PC-9 (cell line): ENCODE results near the gene ACP1.

Source experiments
- CTCF ChIP-seq: fragments of 200-600 bp; sonication (generic); conservative IDR thresholded peaks from 2 replicates; pipeline ENCODE4 v1.6.1; 2017; ENCODE audit warnings: mixed run types, antibody characterized with exemption, mild to moderate bottlenecking, moderate library complexity
- EZH2 ChIP-seq: fragments of 200-600 bp; sonication (generic); IDR thresholded peaks from 2 replicates; pipeline ENCODE4 v1.8.0; 2017; ENCODE audit warnings: antibody characterized with exemption, low read depth

DNA sequence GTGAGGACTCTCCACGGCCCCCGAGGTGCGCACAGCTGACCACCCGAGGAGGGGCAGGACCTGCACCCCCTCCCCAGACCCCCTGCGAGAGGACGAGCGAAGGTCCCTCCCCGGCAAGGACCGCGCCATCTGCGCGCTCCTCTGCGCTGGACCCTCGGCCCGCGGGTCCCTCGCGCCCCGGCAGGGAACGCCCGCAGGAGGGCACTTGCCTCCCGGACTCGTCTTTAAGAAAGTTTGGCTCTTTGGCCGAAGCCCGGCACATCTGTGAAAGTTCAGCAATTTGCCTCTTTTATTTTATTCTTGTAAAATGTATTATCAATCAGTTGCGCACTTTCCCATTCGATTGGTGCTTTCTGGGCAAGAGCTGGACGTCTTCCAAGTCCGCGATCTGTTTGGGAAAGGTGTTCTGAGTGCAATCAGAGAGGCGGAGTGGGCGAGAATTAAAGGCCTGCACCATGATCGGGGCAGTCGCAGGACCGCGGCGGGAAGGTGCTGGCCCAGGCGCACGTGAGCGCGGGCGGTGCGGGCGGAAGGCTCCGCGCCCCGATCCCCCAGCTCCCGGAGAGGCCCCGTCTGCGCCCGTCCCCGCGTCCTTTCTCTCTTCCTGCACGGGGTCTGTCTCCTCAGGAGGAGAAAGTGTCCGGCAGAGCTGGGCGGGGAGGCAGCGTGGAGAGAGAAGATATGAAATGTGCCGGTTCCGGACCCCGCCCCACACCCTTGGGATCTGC lies 24.8 kb downstream of the ACP1 start:
- TF ChIP-seq CTCF (no peak), EZH2 (no peak)
